KMS-11 (cell line): Measurements from ENCODE around the gene KL.

ENCODE experiments used
- H2AFZ ChIP-seq: fragments of 200-600 bp; sonication (generic); 2 replicates; pipeline ENCODE4 v1.6.1; 2016; ENCODE audit warnings: antibody characterized with exemption, mixed run types, low read depth
- H3K27ac ChIP-seq: fragments of 200-600 bp; sonication (generic); 2 replicates; pipeline ENCODE4 v1.6.1; 2016; ENCODE audit warnings: mild to moderate bottlenecking, mixed run types
- H3K27me3 ChIP-seq: fragments of 200-600 bp; sonication (generic); 2 replicates; pipeline ENCODE4 v1.6.1; 2017; ENCODE audit warnings: mild to moderate bottlenecking, low read depth, mixed run types, moderate library complexity; ENCODE audit not compliant: insufficient read depth
- H3K36me3 ChIP-seq: fragments of 200-600 bp; sonication (generic); 2 replicates; pipeline ENCODE4 v1.6.1; 2017; ENCODE audit warnings: mild to moderate bottlenecking, mixed run types; ENCODE audit not compliant: insufficient read depth
- H3K4me1 ChIP-seq: fragments of 200-600 bp; sonication (generic); 2 replicates; pipeline ENCODE4 v1.6.1; 2016; ENCODE audit warnings: mild to moderate bottlenecking, low read depth, mixed run types; ENCODE audit not compliant: poor library complexity, severe bottlenecking
- H3K4me2 ChIP-seq: fragments of 200-600 bp; sonication (generic); 2 replicates; pipeline ENCODE4 v1.7.0; 2016; ENCODE audit warnings: mild to moderate bottlenecking, mixed run types
- H3K4me3 ChIP-seq: fragments of 200-600 bp; sonication (generic); IDR thresholded peaks from 2 replicates; pipeline ENCODE4 v1.6.1; 2017; ENCODE audit warnings: low read depth, low read length, mixed read lengths; ENCODE audit not compliant: insufficient read depth
- H3K79me2 ChIP-seq: fragments of 200-600 bp; sonication (generic); 2 replicates; pipeline ENCODE4 v1.6.1; 2016; ENCODE audit warnings: low read depth, mixed run types; ENCODE audit not compliant: insufficient read depth
- H3K9ac ChIP-seq: fragments of 200-600 bp; sonication (generic); 2 replicates; pipeline ENCODE4 v1.6.1; 2016; ENCODE audit warnings: mild to moderate bottlenecking, mixed run types
- H4K20me1 ChIP-seq: fragments of 200-600 bp; sonication (generic); 2 replicates; pipeline ENCODE4 v1.6.1; 2016; ENCODE audit warnings: mild to moderate bottlenecking, mixed run types; ENCODE audit not compliant: insufficient read depth
- CTCF ChIP-seq: fragments of 200-600 bp; sonication (generic); conservative IDR thresholded peaks from 2 replicates; pipeline ENCODE4 v1.6.1; 2017; ENCODE audit warnings: low read depth, mild to moderate bottlenecking, antibody characterized with exemption, low read length, moderate library complexity, mixed read lengths

Gene KL

GRCh38 chr13:33070713-33071112 is 54.5 kb downstream of the KL start:
- H3K4me2 ChIP-seq = no peak overlapping the region
- TF ChIP-seq CTCF = no peak
- H3K4me1 ChIP-seq = no peaks in the 10 kb centered on the region
- H3K27ac ChIP-seq = no peak overlapping the region
- H2AFZ ChIP-seq = no peak overlapping the region
- no peak overlapping the region for H3K9ac ChIP-seq
- no peaks in the 10 kb centered on the region for H3K36me3 ChIP-seq
- no peaks in the 10 kb centered on the region for H3K79me2 ChIP-seq
- H3K27me3 ChIP-seq = no peaks in the 10 kb centered on the region
- H4K20me1 ChIP-seq = no peaks in the 10 kb centered on the region
- H3K4me3 ChIP-seq = no peak overlapping the region

- no peaks in the 10 kb centered on the region for H3K27me3 ChIP-seq
- H2AFZ ChIP-seq = no peak overlapping the region
- H3K79me2 ChIP-seq = no peaks in the 10 kb centered on the region
- H3K9ac ChIP-seq = no peak overlapping the region
- H4K20me1 ChIP-seq = no peaks in the 10 kb centered on the region
- TF ChIP-seq CTCF = no peak
- no peak overlapping the region for H3K4me3 ChIP-seq
- H3K27ac ChIP-seq = no peak overlapping the region
- no peaks in the 10 kb centered on the region for H3K4me1 ChIP-seq
- H3K4me2 ChIP-seq = no peak overlapping the region; the same call in 1 of the 2 replicates
- no peaks in the 10 kb centered on the region for H3K36me3 ChIP-seq
These were observed 56.1 kb downstream of the KL start for GRCh38 chr13:33072282-33072681.

DNA sequence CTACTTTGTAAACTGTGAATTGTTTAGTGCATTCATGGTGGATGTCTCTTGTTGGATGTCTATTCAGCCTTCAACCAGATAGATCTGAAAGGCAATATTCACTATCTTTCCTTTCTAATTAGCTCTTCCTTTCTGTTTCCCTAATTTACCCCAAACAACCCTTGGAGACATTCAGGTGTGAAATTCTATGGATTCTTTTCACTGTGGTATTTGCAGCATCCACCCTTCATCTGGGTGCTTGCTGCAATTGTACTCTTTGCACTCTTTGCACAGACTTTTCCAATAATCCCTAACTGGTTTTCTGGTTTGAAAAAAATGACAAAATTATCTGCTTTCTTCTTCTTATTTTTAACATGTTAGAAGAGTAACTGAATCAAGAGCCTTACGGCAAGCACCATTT is 56.5 kb downstream of the KL start:
- H3K27ac ChIP-seq = no peak overlapping the region
- no peak overlapping the region for H3K9ac ChIP-seq
- H3K4me2 ChIP-seq = no peak overlapping the region
- H3K4me3 ChIP-seq = no peak overlapping the region
- H3K27me3 ChIP-seq = no peaks in the 10 kb centered on the region
- H2AFZ ChIP-seq = no peak overlapping the region
- no peaks in the 10 kb centered on the region for H3K79me2 ChIP-seq
- TF ChIP-seq CTCF = no peak
- H4K20me1 ChIP-seq = no peaks in the 10 kb centered on the region
- H3K36me3 ChIP-seq = no peaks in the 10 kb centered on the region
- no peaks in the 10 kb centered on the region for H3K4me1 ChIP-seq

GRCh38 chr13:33073338-33073737 is 57.1 kb downstream of the KL start:
- Histone ChIP-seq H2AFZ (no peak overlapping the region), H3K4me2 (no peak overlapping the region), H3K79me2 (no peaks in the 10 kb centered on the region), H3K36me3 (no peaks in the 10 kb centered on the region), H4K20me1 (no peaks in the 10 kb centered on the region), H3K4me1 (no peaks in the 10 kb centered on the region), H3K9ac (no peak overlapping the region), H3K27me3 (no peaks in the 10 kb centered on the region), H3K27ac (no peak overlapping the region), H3K4me3 (no peak overlapping the region)
- no peak for TF ChIP-seq CTCF
